Stimulated activated CD4-positive, alpha-beta T cell treated with anti-CD3 and anti-CD28 coated beads, Interleukin-2, amount 100 ng/mL, for 48 hours (primary cell): ENCODE data around the gene ITGB8.

ENCODE experiments used
- DNase-seq, 2 donors: peaks; one replicate each; pipeline ENCODE4 v3.0.0-alpha.2; 2020

ITGB8 gene

GRCh38 chr7:20438248-20438647 is 107.5 kb downstream of the ITGB8 start:
- no peak for DNase-seq

GRCh38 chr7:20438694-20439376 is 108.1 kb downstream of the ITGB8 start:
- DNase-seq: no peak

- DNase-seq: no peak
Observed at GRCh38 chr7:20439416-20440185, 108.9 kb downstream of the ITGB8 start.

GRCh38 chr7:20440472-20441105 is 109.9 kb downstream of the ITGB8 start:
- peak in 1 of 2 donors; percentile 2 for DNase-seq

GRCh38 chr7:20441346-20441745 is 110.6 kb downstream of the ITGB8 start:
- DNase-seq: no peak

GRCh38 chr7:20441991-20442441 is 111.3 kb downstream of the ITGB8 start:
- no peak for DNase-seq

- no peak for DNase-seq
Observed at GRCh38 chr7:20442951-20443350, 112.3 kb downstream of the ITGB8 start.

- DNase-seq: no peak
Observed at GRCh38 chr7:20444030-20444800, 113.5 kb downstream of the ITGB8 start.

- DNase-seq: no peak
Observed at GRCh38 chr7:20447021-20447650, 116.4 kb downstream of the ITGB8 start.

GRCh38 chr7:20449176-20449575 is 118.5 kb downstream of the ITGB8 start:
- no peak for DNase-seq

GRCh38 chr7:20450536-20450935 is 119.8 kb downstream of the ITGB8 start:
- DNase-seq: no peak

- DNase-seq: no peak
Observed at GRCh38 chr7:20454202-20454601, 123.5 kb downstream of the ITGB8 start.

GRCh38 chr7:20456701-20457100 is 126.0 kb downstream of the ITGB8 start:
- no peak for DNase-seq

GRCh38 chr7:20458521-20458920 is 127.8 kb downstream of the ITGB8 start:
- no peak for DNase-seq

GRCh38 chr7:20459419-20459818 is 128.7 kb downstream of the ITGB8 start:
- no peak for DNase-seq

- DNase-seq: no peak
Observed at GRCh38 chr7:20464891-20465290, 134.2 kb downstream of the ITGB8 start.
